H1 (cell line): ENCODE data around the gene ZBTB46. TPM values are rescaled to one million over a fixed set of nuclear protein-coding genes. Genes with fewer than 3 reads are reported as not detected.

Experiments
- PHF8 ChIP-seq: fragments of 200-600 bp; sonication (generic); conservative IDR thresholded peaks from 2 replicates; pipeline ENCODE4 v1.7.1; 2012; ENCODE audit warnings: low read depth, mild to moderate bottlenecking, inconsistent platforms, low read length, moderate library complexity
- TAF7 ChIP-seq: optimal IDR thresholded peaks from 2 replicates; pipeline ENCODE3; 2011; ENCODE audit warnings: low read depth, mild to moderate bottlenecking, inconsistent platforms, low read length, moderate library complexity, borderline replicate concordance
- TCF12 ChIP-seq: IDR thresholded peaks from 2 replicates; pipeline ENCODE4 v1.6.1; 2011; ENCODE audit warnings: low read depth, mild to moderate bottlenecking, low read length
- TEAD4 ChIP-seq: IDR thresholded peaks from 2 replicates; pipeline ENCODE4 v1.6.1; 2012; ENCODE audit warnings: low read depth, low read length, inconsistent platforms, mixed read lengths
- polyA plus RNA-seq, 7 experiments: library from polyadenylated mRNA; depleted of rRNA in 3 of 7; stranded (reverse) in 5 of 7; unstranded in 2 of 7; fragments of >200 nt in 5 of 7; fragments of 200-250 nt in 2 of 7; gene quantifications; 1 replicate in 5 of 7; 2 replicates in 1 of 7; 4 replicates in 1 of 7; pipeline versions ENCODE4 v1.2.1 to v1.2.3, GENCODE V29; 2011 to 2013; ENCODE audit warnings: missing spikeins in 2 of 7, mixed read lengths in 2 of 7
- total RNA-seq: library from RNA; stranded (reverse); fragmentation: NEBNext Ultra II Directional; extraction: Animal tissue kit (Norgen Biotek cat#: 25700); gene quantifications from 2 replicates; pipeline ENCODE4 v1.2.1, GENCODE V29; 2021
- TF ChIP-seq, protein P1 (sequence below): fragments of 300-600 bp; sonication (generic); IDR thresholded peaks from 2 replicates; pipeline ENCODE4 v1.7.1; 2012; ENCODE audit warnings: low read length, moderate library complexity, mild to moderate bottlenecking, inconsistent platforms; ENCODE audit not compliant: insufficient replicate concordance
- TF ChIP-seq, protein P2 (sequence below): IDR thresholded peaks from 2 replicates; pipeline ENCODE4 v1.6.1; 2011; ENCODE audit warnings: low read depth, mild to moderate bottlenecking, low read length; ENCODE audit not compliant: insufficient read depth
- TF ChIP-seq, protein P3 (sequence below): IDR thresholded peaks from 2 replicates; pipeline ENCODE4 v1.6.1; 2012; ENCODE audit warnings: inconsistent platforms

Gene ZBTB46
- total and polyA plus RNA-seq, 2 of the 8 experiments (the other 6 are each of a cell fraction or from before 2014, with no cell fraction given) = 6.4 to 22.4 TPM

DNA sequence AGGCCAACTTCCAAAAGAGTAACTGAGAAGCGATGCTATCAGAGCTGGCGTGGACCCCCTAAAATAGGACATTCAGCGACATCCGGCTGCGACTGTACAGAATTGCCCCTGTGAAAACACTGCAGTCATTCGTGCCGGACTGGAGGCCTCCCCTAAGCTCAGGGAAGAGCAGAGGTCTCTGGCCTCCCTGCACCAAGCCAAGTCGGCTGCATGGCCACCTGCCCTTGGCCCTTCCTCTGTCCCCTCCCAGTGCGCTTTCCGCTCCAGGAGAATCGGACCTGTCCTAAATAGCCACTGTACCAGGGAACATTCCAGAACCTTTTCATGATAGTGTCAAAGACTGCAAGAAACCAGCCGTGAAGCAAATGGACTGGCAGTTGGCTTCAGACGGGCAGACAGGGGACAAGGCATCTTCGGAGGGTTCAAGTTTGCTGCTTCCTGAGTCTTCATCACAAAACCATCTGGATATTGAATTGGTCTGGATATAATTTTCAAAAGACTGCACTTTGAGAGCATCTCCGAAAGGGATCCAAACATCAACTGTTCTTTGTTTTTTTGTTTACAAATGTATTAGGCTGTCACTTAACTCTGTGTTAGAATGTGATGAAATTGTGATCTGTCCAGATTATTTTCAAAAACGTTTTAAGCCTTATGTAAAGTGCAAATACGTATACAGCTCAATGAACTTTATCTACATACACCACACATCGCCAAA, 75.0 kb downstream of the ZBTB46 start (continued):
- TF ChIP-seq, protein P1, sequence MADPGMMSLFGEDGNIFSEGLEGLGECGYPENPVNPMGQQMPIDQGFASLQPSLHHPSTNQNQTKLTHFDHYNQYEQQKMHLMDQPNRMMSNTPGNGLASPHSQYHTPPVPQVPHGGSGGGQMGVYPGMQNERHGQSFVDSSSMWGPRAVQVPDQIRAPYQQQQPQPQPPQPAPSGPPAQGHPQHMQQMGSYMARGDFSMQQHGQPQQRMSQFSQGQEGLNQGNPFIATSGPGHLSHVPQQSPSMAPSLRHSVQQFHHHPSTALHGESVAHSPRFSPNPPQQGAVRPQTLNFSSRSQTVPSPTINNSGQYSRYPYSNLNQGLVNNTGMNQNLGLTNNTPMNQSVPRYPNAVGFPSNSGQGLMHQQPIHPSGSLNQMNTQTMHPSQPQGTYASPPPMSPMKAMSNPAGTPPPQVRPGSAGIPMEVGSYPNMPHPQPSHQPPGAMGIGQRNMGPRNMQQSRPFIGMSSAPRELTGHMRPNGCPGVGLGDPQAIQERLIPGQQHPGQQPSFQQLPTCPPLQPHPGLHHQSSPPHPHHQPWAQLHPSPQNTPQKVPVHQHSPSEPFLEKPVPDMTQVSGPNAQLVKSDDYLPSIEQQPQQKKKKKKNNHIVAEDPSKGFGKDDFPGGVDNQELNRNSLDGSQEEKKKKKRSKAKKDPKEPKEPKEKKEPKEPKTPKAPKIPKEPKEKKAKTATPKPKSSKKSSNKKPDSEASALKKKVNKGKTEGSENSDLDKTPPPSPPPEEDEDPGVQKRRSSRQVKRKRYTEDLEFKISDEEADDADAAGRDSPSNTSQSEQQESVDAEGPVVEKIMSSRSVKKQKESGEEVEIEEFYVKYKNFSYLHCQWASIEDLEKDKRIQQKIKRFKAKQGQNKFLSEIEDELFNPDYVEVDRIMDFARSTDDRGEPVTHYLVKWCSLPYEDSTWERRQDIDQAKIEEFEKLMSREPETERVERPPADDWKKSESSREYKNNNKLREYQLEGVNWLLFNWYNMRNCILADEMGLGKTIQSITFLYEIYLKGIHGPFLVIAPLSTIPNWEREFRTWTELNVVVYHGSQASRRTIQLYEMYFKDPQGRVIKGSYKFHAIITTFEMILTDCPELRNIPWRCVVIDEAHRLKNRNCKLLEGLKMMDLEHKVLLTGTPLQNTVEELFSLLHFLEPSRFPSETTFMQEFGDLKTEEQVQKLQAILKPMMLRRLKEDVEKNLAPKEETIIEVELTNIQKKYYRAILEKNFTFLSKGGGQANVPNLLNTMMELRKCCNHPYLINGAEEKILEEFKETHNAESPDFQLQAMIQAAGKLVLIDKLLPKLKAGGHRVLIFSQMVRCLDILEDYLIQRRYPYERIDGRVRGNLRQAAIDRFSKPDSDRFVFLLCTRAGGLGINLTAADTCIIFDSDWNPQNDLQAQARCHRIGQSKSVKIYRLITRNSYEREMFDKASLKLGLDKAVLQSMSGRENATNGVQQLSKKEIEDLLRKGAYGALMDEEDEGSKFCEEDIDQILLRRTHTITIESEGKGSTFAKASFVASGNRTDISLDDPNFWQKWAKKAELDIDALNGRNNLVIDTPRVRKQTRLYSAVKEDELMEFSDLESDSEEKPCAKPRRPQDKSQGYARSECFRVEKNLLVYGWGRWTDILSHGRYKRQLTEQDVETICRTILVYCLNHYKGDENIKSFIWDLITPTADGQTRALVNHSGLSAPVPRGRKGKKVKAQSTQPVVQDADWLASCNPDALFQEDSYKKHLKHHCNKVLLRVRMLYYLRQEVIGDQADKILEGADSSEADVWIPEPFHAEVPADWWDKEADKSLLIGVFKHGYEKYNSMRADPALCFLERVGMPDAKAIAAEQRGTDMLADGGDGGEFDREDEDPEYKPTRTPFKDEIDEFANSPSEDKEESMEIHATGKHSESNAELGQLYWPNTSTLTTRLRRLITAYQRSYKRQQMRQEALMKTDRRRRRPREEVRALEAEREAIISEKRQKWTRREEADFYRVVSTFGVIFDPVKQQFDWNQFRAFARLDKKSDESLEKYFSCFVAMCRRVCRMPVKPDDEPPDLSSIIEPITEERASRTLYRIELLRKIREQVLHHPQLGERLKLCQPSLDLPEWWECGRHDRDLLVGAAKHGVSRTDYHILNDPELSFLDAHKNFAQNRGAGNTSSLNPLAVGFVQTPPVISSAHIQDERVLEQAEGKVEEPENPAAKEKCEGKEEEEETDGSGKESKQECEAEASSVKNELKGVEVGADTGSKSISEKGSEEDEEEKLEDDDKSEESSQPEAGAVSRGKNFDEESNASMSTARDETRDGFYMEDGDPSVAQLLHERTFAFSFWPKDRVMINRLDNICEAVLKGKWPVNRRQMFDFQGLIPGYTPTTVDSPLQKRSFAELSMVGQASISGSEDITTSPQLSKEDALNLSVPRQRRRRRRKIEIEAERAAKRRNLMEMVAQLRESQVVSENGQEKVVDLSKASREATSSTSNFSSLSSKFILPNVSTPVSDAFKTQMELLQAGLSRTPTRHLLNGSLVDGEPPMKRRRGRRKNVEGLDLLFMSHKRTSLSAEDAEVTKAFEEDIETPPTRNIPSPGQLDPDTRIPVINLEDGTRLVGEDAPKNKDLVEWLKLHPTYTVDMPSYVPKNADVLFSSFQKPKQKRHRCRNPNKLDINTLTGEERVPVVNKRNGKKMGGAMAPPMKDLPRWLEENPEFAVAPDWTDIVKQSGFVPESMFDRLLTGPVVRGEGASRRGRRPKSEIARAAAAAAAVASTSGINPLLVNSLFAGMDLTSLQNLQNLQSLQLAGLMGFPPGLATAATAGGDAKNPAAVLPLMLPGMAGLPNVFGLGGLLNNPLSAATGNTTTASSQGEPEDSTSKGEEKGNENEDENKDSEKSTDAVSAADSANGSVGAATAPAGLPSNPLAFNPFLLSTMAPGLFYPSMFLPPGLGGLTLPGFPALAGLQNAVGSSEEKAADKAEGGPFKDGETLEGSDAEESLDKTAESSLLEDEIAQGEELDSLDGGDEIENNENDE = no peak
- TF ChIP-seq TAF7 (no peak), TEAD4 (no peak), PHF8 (no peak), TCF12 (no peak)
- TF ChIP-seq, protein P2, sequence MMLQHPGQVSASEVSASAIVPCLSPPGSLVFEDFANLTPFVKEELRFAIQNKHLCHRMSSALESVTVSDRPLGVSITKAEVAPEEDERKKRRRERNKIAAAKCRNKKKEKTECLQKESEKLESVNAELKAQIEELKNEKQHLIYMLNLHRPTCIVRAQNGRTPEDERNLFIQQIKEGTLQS = no peak
- TF ChIP-seq, protein P3, sequence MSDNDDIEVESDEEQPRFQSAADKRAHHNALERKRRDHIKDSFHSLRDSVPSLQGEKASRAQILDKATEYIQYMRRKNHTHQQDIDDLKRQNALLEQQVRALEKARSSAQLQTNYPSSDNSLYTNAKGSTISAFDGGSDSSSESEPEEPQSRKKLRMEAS = no peak
- TF ChIP-seq, all 59 proteins: peak for 0
